Measurements from ENCODE around the gene PKHD1. TPM values are rescaled to one million over a fixed set of nuclear protein-coding genes. Genes with fewer than 3 reads are reported as not detected.

The PKHD1 gene
- total RNA-seq, 1 experiment from 2014 or later: not detected

GRCh38 chr6:51901766-51902764 is 185.3 kb downstream of the PKHD1 start:
- intact Hi-C loops (cut with micrococcal nuclease; ENCODE audit: unreplicated experiment): no loop called here
- ChIA-PET CTCF (no interaction called here), POLR2A (no interaction called here)
- H3K4me3 ChIP-seq (ENCODE audit: low read depth in 2 of 2, low read length in 2 of 2): no peak overlapping the region
- ATAC-seq (no peak), DNase-seq (ENCODE audit: low read depth, low spot score) (no peak)
- BruUV-seq (replicated peaks): no TSS peak
- no peaks in the 10 kb centered on the region for H3K9me3 ChIP-seq (ENCODE audit: control insufficient read depth, insufficient read depth, low read depth, low read length)
- no peaks in the 10 kb centered on the region for H3K36me3 ChIP-seq (ENCODE audit: control insufficient read depth, insufficient read depth, low read length)
- H3K27ac ChIP-seq (ENCODE audit: low read length): no peak overlapping the region
- TF ChIP-seq SIN3A (IDR thresholded peaks at IDR 0.05; ENCODE audit: borderline replicate concordance, insufficient read depth, low read depth, low read length): no peak
- TF ChIP-seq POLR2AphosphoS5 (IDR thresholded peaks at IDR 0.05; ENCODE audit: low read depth, low read length): no peak
- TF ChIP-seq CTCF (IDR thresholded peaks at IDR 0.05): no peak
- TF ChIP-seq TCF7L2 (IDR thresholded peaks at IDR 0.05; ENCODE audit: low read depth, low read length): no peak
- no peak for TF ChIP-seq REST (IDR thresholded peaks at IDR 0.05; ENCODE audit: insufficient read depth in 1 of 2, low read depth in 2 of 2, low read length in 1 of 2)
- H3K4me1 ChIP-seq (ENCODE audit: control insufficient read depth, insufficient read depth, low read length): no peaks in the 10 kb centered on the region
- in situ Hi-C loops (cut with HindIII; ENCODE audit: low pct_unique_long_range_greater_than_20kb, low sequenced_read_pairs): no loop called here
- no peaks in the 10 kb centered on the region for H3K27me3 ChIP-seq (ENCODE audit: control insufficient read depth, insufficient read depth, low read length)

GRCh38 chr6:51893366-51893765 is 194.0 kb downstream of the PKHD1 start:
- in situ Hi-C loops (cut with HindIII; ENCODE audit: low pct_unique_long_range_greater_than_20kb, low sequenced_read_pairs) (no loop called here), intact Hi-C loops (cut with micrococcal nuclease; ENCODE audit: unreplicated experiment) (no loop called here)
- POLR2A ChIA-PET: no interaction called here

More at GRCh38 chr6:51893366-51893765, 194.0 kb downstream of the PKHD1 start:
- TF ChIP-seq SIN3A (IDR thresholded peaks at IDR 0.05; ENCODE audit: borderline replicate concordance, insufficient read depth, low read depth, low read length): no peak
- TF ChIP-seq TCF7L2 (IDR thresholded peaks at IDR 0.05; ENCODE audit: low read depth, low read length): no peak
- TF ChIP-seq POLR2AphosphoS5 (IDR thresholded peaks at IDR 0.05; ENCODE audit: low read depth, low read length): no peak
- no peak for TF ChIP-seq REST (IDR thresholded peaks at IDR 0.05; ENCODE audit: insufficient read depth in 1 of 2, low read depth in 2 of 2, low read length in 1 of 2)
- no peak for TF ChIP-seq CTCF (IDR thresholded peaks at IDR 0.05)
- Histone ChIP-seq H3K36me3 (ENCODE audit: control insufficient read depth, insufficient read depth, low read length) (no peaks in the 10 kb centered on the region), H3K27me3 (ENCODE audit: control insufficient read depth, insufficient read depth, low read length) (no peaks in the 10 kb centered on the region), H3K9me3 (ENCODE audit: control insufficient read depth, insufficient read depth, low read depth, low read length) (no peaks in the 10 kb centered on the region), H3K4me1 (ENCODE audit: control insufficient read depth, insufficient read depth, low read length) (no peaks in the 10 kb centered on the region), H3K27ac (ENCODE audit: low read length) (no peak overlapping the region), H3K4me3 (ENCODE audit: low read depth in 2 of 2, low read length in 2 of 2) (no peak overlapping the region)
- BruUV-seq (replicated peaks): no TSS peak
- DNase-seq (ENCODE audit: low read depth, low spot score) (no peak), ATAC-seq (no peak)
- CTCF ChIA-PET: no interaction called here
